HUES6 (cell line): Measurements from ENCODE around the gene ATP10A.

Source experiments
- H3K27ac ChIP-seq: 2 replicates; pipeline ENCODE4 v1.7.0; 2013; ENCODE audit warnings: low read depth, mild to moderate bottlenecking, low read length, inconsistent platforms
- H3K27me3 ChIP-seq: 2 replicates; pipeline ENCODE4 v1.6.1; 2013; ENCODE audit warnings: low read length; ENCODE audit not compliant: control insufficient read depth, insufficient read depth
- H3K36me3 ChIP-seq: 2 replicates; pipeline ENCODE4 v1.6.1; 2013; ENCODE audit warnings: low read length; ENCODE audit not compliant: control insufficient read depth, insufficient read depth
- H3K4me1 ChIP-seq: 2 replicates; pipeline ENCODE4 v1.6.1; 2013; ENCODE audit warnings: low read length; ENCODE audit not compliant: control insufficient read depth, insufficient read depth
- H3K4me3 ChIP-seq: 2 replicates; pipeline ENCODE4 v1.5.1; 2013; ENCODE audit warnings: low read depth, low read length
- H3K9ac ChIP-seq: one replicate; pipeline ENCODE4 v1.6.1; 2013; ENCODE audit warnings: mild to moderate bottlenecking, low read length
- H3K9me3 ChIP-seq: 2 replicates; pipeline ENCODE4 v1.6.1; 2013; ENCODE audit warnings: low read depth, low read length; ENCODE audit not compliant: control insufficient read depth, insufficient read depth

Gene ATP10A

GRCh38 chr15:25713736-25714537 is 149.2 kb downstream of the ATP10A start:
- Histone ChIP-seq H3K27ac (no peak overlapping the region), H3K27me3 (no peaks in the 10 kb centered on the region), H3K4me3 (no peak overlapping the region), H3K4me1 (no peaks in the 10 kb centered on the region), H3K9me3 (no peaks in the 10 kb centered on the region), H3K9ac (no peak overlapping the region), H3K36me3 (no peaks in the 10 kb centered on the region)

GRCh38 chr15:25712961-25713355 is 150.2 kb downstream of the ATP10A start:
- Histone ChIP-seq H3K27me3 (no peaks in the 10 kb centered on the region), H3K4me3 (no peak overlapping the region), H3K9ac (no peak overlapping the region), H3K4me1 (no peaks in the 10 kb centered on the region), H3K27ac (no peak overlapping the region), H3K36me3 (no peaks in the 10 kb centered on the region), H3K9me3 (no peaks in the 10 kb centered on the region)

GRCh38 chr15:25712192-25712960 is 150.8 kb downstream of the ATP10A start:
- Histone ChIP-seq H3K9ac (no peak overlapping the region), H3K4me1 (no peaks in the 10 kb centered on the region), H3K4me3 (no peak overlapping the region), H3K36me3 (no peaks in the 10 kb centered on the region), H3K27me3 (no peaks in the 10 kb centered on the region), H3K27ac (no peak overlapping the region), H3K9me3 (no peaks in the 10 kb centered on the region)

GRCh38 chr15:25711691-25712090 is 151.4 kb downstream of the ATP10A start:
- no peak overlapping the region for H3K9ac ChIP-seq
- no peak overlapping the region for H3K4me3 ChIP-seq
- no peaks in the 10 kb centered on the region for H3K36me3 ChIP-seq
- no peak overlapping the region for H3K27ac ChIP-seq
- H3K9me3 ChIP-seq, result no peaks in the 10 kb centered on the region
- no peaks in the 10 kb centered on the region for H3K27me3 ChIP-seq
- H3K4me1 ChIP-seq, result no peaks in the 10 kb centered on the region

- H3K4me1 ChIP-seq, result no peaks in the 10 kb centered on the region
- H3K27ac ChIP-seq, result no peak overlapping the region
- no peak overlapping the region for H3K4me3 ChIP-seq
- no peaks in the 10 kb centered on the region for H3K27me3 ChIP-seq
- H3K36me3 ChIP-seq, result no peaks in the 10 kb centered on the region
- H3K9ac ChIP-seq, result no peak overlapping the region
- H3K9me3 ChIP-seq, result no peaks in the 10 kb centered on the region
Measured at GRCh38 chr15:25711164-25711563, 152.0 kb downstream of the ATP10A start.

- Histone ChIP-seq H3K4me1 (no peaks in the 10 kb centered on the region), H3K27me3 (no peaks in the 10 kb centered on the region), H3K27ac (no peak overlapping the region), H3K4me3 (no peak overlapping the region), H3K9me3 (no peaks in the 10 kb centered on the region), H3K36me3 (no peaks in the 10 kb centered on the region), H3K9ac (no peak overlapping the region)
Measured at GRCh38 chr15:25710184-25710583, 152.9 kb downstream of the ATP10A start.

- Histone ChIP-seq H3K27ac (no peak overlapping the region), H3K4me3 (no peak overlapping the region), H3K9me3 (no peaks in the 10 kb centered on the region), H3K4me1 (no peaks in the 10 kb centered on the region), H3K27me3 (no peaks in the 10 kb centered on the region), H3K9ac (no peak overlapping the region), H3K36me3 (no peaks in the 10 kb centered on the region)
Measured at GRCh38 chr15:25709437-25710159, 153.5 kb downstream of the ATP10A start.

GRCh38 chr15:25708391-25708790 is 154.7 kb downstream of the ATP10A start:
- Histone ChIP-seq H3K4me1 (no peaks in the 10 kb centered on the region), H3K9me3 (no peaks in the 10 kb centered on the region), H3K27me3 (no peaks in the 10 kb centered on the region), H3K27ac (no peak overlapping the region), H3K4me3 (no peak overlapping the region), H3K36me3 (no peaks in the 10 kb centered on the region), H3K9ac (no peak overlapping the region)

- no peaks in the 10 kb centered on the region for H3K36me3 ChIP-seq
- no peaks in the 10 kb centered on the region for H3K9me3 ChIP-seq
- no peak overlapping the region for H3K27ac ChIP-seq
- H3K9ac ChIP-seq, result no peak overlapping the region
- H3K4me1 ChIP-seq, result no peaks in the 10 kb centered on the region
- H3K27me3 ChIP-seq, result no peaks in the 10 kb centered on the region
- H3K4me3 ChIP-seq, result no peak overlapping the region
Measured at GRCh38 chr15:25707656-25708365, 155.3 kb downstream of the ATP10A start.

GRCh38 chr15:25706176-25706955 is 156.8 kb downstream of the ATP10A start:
- Histone ChIP-seq H3K27ac (no peak overlapping the region), H3K4me3 (no peak overlapping the region), H3K27me3 (no peaks in the 10 kb centered on the region), H3K9ac (no peak overlapping the region), H3K9me3 (no peaks in the 10 kb centered on the region), H3K4me1 (no peaks in the 10 kb centered on the region), H3K36me3 (no peaks in the 10 kb centered on the region)
